GM21825 (cell line): ENCODE measurements around the gene H2AZ1.
A peak's percentile ranks its signal among the peaks of the same experiment; 100 is the strongest.

Experiments used
- ATAC-seq: cut with Tn5 transposase; IDR thresholded peaks from one replicate; pipeline ENCODE4 v1.9.1; 2021; ENCODE audit warnings: mild to moderate bottlenecking, moderate library complexity; ENCODE audit not compliant: unreplicated experiment

Gene H2AZ1

GRCh38 chr4:99946356-99947189, 3.5 kb downstream of the H2AZ1 start, which contains the start of gene DNAJB14:
Gene DNAJB14, minus strand, starts transcription at chr4:99946618. Its CDS starts 47 bp downstream, at chr4:99946571.
- peak; percentile 49 for ATAC-seq

- ATAC-seq, result peak; percentile 3
These were observed 4.2 kb downstream of the H2AZ1 start for GRCh38 chr4:99945718-99946355.

- ATAC-seq, result no peak
These were observed 6.1 kb downstream of the H2AZ1 start for GRCh38 chr4:99943904-99944437.

- ATAC-seq, result no peak
These were observed 11.8 kb downstream of the H2AZ1 start for GRCh38 chr4:99938243-99938753.

- ATAC-seq, result no peak
These were observed 15.2 kb downstream of the H2AZ1 start for GRCh38 chr4:99934891-99935290.

- ATAC-seq, result no peak
These were observed 22.5 kb downstream of the H2AZ1 start for GRCh38 chr4:99927566-99927965.

- ATAC-seq, result no peak
These were observed 28.9 kb downstream of the H2AZ1 start for GRCh38 chr4:99921174-99921573.

- ATAC-seq, result no peak
These were observed 31.4 kb downstream of the H2AZ1 start for GRCh38 chr4:99918656-99919055.

GRCh38 chr4:99917575-99917974, 32.5 kb downstream of the H2AZ1 start:
- no peak for ATAC-seq

- ATAC-seq, result no peak
These were observed 34.6 kb downstream of the H2AZ1 start for GRCh38 chr4:99915449-99915848.
